ENCODE measurements around the gene PPHLN1.

Gene PPHLN1

GRCh38 chr12:42446761-42447160, 120.8 kb downstream of the PPHLN1 start:
- DNase-seq: no peak

DNA sequence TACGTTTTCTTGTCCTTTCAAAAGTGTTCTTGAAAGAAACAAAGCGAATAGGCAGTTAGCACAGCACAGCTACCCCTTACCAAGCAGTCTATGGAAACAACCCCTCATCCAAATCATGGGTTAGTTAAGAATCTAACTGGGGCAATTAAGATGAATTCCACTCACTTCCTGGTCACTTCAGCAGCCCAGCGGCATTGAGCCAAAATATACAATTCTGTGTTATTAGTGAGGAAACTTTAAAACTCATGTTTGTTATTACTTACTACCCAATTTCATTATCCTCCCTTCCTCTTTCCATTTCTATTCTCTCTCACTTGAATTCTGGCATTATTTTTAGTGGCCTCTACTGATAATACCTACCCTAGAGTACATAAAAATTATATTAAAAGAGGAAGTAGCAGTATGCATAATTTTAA, 121.4 kb downstream of the PPHLN1 start:
- no peak for DNase-seq

DNA sequence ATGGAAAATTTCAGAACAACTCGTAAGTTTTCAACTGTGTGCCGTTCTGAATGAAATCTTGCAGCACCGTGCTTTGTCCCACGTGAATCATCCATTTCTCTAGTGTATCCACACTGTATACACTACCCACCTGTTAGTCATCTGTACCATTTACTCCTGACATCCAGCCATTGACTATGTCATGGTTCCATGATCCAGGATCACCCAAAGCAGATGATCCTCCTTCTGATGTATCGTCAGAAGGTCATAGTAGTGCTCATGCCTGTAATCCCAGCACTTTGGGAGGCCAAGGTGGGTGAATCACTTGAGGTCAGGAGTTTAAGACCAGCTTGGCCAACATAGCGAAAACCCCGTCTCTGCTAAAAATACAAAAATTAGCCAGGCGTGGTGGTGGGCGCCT, 122.9 kb downstream of the PPHLN1 start:
- no peak for DNase-seq

DNA sequence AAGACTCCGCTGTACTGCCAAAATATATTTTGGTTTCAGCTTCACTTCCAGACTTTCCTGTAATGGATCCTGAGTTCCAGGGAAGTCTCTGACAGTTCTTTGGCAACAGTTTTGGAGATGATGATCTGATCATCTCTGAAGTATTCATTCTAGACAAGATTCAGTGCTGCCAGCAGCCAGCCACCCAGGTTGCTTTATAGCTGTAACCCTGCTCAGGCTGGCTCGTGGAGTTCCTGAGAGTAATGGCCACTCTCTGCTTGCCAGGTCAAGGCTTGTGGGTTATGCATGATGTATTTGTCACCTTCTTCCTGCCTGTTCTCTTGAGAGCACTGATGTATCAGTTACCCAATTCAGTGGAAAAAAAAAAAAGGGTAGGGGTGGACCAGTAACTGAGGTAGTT, 124.3 kb downstream of the PPHLN1 start:
- no peak for DNase-seq

DNA sequence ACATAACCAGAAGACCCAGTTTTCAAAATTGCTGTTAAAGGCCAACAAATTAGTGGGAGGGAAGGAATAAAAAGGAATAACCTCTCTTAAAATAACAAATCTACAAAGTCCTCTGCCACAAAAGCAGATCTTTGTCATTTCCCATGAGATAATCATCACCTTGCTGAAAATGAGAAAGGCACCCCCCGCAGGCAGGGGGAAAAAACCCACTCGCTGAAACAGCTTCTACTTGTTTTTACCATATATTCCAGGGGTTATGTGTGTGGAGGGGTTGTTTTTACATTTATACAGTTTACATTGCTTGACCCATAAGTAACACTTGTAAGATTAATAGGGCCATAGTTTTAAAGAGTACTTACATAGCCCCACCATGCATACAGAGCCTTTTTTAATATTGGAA, 132.6 kb downstream of the PPHLN1 start:
- no peak for DNase-seq

- DNase-seq: no peak
Observed at GRCh38 chr12:42459336-42459847, 133.4 kb downstream of the PPHLN1 start.

GRCh38 chr12:42462486-42462885, 136.5 kb downstream of the PPHLN1 start:
- DNase-seq: no peak

GRCh38 chr12:42463671-42464070, 137.7 kb downstream of the PPHLN1 start:
- DNase-seq: no peak

- DNase-seq: no peak
Observed at GRCh38 chr12:42468341-42468821, 142.4 kb downstream of the PPHLN1 start.

DNA sequence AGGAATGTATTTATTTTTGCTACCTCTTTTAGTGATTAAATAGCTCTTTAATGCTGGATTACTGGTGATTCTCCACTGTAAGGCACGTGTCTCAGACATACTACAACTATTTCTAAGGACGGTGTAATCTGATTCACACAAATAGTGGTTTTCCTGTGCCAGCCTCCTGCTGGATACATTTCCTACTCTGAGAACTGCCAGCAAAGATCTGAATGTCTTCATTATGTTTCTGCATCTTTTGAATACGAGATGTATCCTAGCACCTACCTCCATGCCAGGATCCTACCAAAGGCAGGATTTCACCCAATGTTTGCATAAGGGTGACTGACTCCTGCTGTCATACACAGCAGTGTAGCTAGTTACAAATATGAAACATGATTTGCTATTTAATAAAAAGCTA, 143.0 kb downstream of the PPHLN1 start:
- no peak for DNase-seq

- DNase-seq: no peak
Observed at GRCh38 chr12:42469355-42470175, 143.6 kb downstream of the PPHLN1 start.

- no peak for DNase-seq
Observed at GRCh38 chr12:42472376-42472775, 146.4 kb downstream of the PPHLN1 start.

GRCh38 chr12:42473130-42473529, 147.2 kb downstream of the PPHLN1 start:
- no peak for DNase-seq

- no peak for DNase-seq
Observed at GRCh38 chr12:42473561-42473960, 147.6 kb downstream of the PPHLN1 start.

DNA sequence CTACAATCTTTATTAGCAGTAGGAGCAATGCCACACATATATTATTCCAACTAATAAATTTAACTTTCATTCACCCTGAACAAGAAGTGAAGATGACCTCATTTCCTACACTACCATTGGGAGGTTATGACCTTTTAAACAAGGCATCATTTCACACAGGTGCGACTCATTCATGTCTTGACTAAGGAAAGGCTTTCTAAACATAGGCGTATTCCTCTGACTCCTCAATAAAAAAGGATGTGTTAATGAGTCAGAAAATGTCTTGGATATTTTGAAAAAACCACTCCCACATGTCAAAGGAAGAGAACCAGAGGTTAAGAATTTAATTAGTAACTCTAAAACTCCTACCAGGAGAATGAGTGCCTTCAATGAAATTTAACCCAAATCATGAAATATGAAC, 148.4 kb downstream of the PPHLN1 start:
- no peak for DNase-seq

DNA sequence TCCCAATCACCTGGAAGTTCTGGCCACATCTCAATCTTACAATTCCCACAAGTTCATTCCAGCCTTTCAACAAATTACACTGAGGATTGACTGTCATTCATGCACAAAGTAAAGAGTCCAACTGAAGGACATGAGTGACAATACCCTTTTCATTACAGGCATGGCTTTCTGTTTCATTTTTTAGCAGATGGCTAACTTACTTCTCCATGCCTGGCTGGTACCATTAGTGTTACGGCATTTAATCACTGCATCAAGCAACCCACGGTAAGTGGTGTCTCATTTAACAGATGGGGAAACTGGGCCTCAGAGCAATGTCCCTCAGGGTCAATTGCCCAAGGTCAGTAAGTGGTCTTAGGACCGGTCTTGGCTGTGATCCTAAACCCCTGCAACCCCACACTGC, 149.1 kb downstream of the PPHLN1 start:
- no peak for DNase-seq

DNA sequence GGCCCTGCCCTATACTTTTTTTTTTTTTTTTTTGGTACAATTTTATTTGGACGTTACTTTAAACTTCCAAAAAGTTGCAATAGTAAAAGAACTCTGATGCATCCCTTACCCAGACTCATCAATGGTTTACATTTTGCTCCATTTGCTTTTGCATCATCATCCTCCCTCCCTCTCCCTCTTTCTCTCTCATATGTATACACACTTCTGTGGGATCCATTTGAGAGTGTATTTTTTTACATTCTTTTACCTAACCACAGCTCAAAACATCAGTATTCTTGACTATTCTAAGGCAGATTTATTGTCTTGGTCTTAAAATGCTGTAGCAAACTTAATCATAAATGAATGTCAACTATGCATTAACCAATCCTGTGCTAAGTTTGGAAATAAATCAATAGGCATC, 152.0 kb downstream of the PPHLN1 start:
- DNase-seq: no peak

- DNase-seq: no peak
Observed at GRCh38 chr12:42481368-42481767, 155.4 kb downstream of the PPHLN1 start.

DNA sequence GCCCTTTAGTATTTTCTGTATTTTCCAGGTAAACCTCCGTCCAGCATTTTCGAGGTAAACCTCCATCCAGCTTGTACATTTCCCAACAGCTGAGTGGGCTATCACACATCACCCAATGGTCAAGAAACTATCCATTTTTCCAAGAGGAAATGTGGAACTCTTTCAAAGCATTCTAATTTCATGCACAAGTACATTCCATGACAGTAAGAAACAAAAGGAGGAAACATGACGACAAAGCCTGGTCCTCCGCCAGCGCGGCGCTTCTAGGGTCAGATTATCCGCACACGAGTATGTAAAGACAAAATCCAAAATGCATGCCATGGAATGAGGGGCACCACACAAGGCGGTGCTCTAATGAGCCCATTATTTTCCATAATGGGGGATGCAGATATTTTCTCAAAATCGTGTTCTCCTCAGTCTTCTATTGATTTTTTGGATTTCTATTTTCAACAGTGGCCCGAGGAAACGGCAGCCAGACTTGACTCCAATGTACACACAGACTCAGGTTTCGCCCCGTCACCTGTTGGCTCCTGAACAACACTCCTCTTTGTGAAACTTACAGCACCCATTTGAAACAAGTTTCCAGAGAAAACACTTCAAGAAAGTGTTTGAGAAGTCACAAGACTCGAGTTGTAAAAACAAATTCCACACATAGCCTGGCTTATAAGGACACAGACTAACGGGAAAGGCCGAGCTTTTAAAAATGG, 156.2 kb downstream of the PPHLN1 start:
- DNase-seq: peak; percentile 71

DNA sequence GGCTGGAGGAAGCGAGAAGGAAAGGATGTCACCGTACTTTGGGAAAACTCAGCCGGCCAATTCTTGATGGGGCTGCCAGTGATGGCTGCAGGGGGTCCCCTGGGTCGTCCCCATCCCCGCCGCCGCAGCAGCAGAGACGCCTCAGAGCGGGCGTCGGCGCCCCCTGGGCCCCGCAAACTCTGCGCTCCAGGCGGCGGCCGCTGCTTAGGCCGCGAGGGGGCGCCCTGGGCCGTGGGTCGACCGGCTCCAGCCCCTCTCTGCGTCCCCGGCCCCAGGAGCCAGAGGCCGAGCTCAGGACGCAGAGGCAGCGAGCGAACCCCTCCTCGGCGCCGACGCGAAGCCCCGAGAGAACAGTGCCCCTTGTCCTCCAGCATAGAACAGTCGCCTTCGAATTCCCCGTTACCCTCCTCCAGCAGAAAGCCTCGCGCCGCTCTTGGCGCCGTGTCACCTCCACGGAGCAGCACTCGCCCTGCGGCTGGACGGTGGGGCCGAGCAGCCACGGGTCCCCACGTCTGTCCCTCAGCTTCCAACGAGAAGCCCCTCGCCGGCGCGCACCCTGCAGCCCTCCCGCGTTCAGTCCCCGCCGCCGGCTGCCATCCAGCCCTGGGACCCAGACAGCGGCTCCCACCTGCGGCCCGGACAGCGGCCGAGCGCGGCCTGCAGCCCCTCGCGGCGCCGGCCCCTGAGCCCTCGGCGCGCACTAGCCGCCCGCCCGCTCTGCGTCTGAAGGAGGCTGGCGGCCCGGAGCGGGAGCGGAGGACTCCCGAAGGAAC, 157.0 kb downstream of the PPHLN1 start:
- DNase-seq: peak; percentile 95

- DNase-seq: no peak
Observed at GRCh38 chr12:42483521-42483790, 157.5 kb downstream of the PPHLN1 start.

GRCh38 chr12:42484996-42485395, 159.0 kb downstream of the PPHLN1 start:
- DNase-seq: no peak

DNA sequence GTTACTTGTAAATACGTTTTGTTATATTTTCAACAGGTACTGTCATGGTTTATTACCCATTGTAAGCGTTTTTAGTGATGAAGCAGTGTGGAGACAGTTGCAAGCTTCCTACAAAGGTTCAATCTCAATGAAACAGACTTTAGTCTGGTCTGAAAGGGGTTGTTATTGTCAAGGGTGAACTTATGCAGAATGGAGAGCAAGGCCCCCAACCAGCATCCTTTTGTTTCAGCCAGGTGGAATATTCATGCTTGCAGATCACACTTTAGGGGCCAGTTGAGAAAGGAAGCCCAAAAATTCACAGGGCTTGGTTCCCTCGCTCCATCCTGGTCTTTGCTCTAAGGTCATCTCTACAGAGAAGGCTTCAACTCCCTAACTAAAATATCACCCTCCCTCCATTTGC, 159.9 kb downstream of the PPHLN1 start:
- no peak for DNase-seq

- DNase-seq: no peak
Observed at GRCh38 chr12:42486407-42486806, 160.4 kb downstream of the PPHLN1 start.

All from eye (tissue), 1 donor.